GM15510 (cell line): Measurements from ENCODE around the gene C1QTNF12.

Experiments
- POLR2A ChIP-seq: IDR thresholded peaks from 3 replicates; pipeline ENCODE4 v1.6.1; 2011; ENCODE audit warnings: borderline replicate concordance; ENCODE audit not compliant: insufficient read length; ENCODE audit errors: extremely low read depth

Gene C1QTNF12

DNA sequence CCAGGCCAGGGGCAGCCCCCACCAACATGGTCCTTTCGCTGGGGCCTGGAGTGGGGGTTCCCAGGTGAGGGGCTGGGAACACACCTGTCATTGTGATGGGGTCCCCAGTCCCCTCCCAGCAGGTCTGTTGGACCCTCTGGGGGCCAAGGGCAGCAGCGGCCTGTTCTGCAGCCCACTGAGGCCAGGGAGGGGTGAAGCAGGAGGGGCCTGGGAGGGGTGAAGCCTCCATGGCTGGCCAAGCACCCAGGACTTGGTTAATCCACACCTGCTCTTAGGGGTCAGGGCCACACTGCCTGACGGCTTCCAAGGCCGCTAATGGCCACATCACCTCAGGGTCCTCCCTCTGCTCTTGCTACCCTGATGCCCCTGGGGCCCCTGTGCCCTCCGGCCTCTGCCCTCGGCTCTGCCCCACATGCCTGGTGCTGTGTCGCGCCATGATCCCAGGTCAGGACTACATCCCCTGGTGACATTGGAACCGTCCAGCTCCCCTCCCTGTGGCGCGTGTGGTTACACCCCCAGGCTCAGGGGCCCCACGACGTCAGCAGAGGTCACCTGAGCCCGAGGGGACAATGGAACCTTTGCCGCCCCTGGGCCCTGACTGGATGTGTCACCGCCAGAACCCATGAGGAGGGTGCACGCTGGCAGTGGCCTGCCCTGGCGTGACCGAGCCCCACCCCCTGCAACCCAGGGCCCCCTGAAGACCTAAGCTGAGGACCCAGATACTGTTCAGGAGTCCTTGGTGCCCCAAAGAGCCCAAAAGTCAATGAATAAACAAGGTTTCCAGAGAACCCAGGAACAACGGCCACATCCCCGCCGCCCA lies 47.2 kb downstream of the C1QTNF12 start:
- TF ChIP-seq POLR2A, result no peak

DNA sequence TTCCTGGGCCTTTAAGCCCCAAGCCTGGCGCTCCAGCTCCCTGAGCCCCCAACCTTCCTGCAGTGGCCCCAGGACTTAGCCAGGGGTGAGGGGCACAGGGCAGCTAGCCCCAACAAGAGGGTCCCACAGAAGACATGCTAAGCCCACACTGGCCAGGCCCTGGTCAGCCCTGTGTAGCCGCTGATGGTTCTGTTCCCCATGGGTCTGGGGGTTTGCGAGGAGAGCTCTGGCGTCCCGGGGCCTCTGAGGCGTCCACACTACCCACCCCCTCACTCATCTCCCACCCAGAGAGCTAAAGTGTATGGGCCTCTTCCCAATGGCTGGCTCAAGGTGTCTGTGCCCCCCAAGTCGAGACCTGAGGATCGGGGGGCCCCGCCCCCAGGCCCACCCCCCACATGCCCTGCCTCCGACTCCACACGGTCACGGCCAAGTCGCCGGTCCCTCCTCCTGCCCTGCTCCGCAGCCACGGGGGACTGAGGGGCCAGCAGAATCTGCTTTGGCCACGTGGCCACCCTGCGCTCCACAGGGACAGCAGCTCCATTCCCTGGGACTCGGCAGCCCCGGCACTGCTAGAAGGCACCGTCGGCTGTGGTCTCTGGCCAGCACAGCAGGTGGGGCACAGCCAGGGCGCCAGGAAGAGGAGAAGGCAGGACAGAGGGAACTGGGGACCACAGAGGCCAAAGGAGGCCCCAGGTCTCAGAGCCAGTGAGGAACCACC lies 47.9 kb downstream of the C1QTNF12 start:
- no peak for TF ChIP-seq POLR2A

DNA sequence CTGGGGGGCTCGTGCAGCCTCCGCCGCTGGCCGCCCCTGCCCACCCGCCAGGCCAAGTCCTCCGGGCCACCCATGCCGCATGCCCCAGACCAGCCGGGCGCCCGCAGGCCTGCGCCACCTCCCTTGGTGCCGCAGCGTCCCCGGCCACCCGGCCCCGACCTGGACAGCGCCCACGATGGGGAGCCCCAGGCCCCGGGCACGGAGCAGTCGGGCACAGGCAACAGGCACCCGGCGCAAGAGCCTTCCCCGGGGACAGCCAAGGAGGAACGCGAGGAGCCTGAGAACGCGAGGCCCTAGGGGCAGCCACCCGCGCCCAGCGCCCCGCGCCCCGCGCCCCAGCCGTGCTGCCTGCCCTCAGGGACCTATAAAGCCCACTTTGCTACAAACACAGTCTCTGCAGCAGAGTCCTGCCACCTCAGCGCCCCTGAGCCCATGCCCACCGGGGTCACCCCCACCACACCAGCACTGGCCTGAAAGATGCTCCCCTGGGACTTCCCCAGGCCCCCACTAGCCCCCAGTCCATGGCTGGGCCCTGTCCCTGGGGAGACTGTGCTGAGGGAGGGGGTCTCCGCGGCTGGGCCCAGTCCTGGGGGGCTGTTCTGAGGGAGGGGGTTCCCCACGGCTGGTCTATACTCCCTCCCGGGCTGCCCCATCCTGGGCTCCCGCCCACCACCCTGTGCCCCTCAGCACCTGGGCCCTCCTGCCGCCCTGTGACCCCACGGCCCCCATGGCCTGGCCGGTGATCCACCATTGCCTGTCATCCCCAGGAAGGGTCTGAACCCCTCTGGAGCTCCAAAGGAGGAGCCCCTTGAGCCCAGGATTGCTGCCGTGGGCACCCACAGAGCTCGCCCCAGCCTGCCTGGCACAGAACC lies 48.7 kb downstream of the C1QTNF12 start:
- TF ChIP-seq POLR2A, result no peak

DNA sequence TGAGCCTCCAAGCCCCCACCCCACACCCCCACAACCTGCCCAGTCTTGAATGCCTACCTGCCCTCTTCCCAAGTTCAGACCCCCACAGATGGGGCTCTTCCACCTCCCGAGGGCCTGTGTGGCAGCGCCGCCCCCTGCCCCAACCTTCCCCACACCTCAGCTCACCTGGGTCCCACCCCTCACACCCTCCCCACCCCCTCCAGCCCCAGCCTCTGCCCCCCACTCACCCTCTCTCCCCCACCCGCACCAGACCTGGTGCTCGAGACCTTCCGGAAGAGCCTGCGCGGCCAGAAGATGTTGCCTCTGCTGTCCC lies 49.4 kb downstream of the C1QTNF12 start:
- TF ChIP-seq POLR2A, result no peak

DNA sequence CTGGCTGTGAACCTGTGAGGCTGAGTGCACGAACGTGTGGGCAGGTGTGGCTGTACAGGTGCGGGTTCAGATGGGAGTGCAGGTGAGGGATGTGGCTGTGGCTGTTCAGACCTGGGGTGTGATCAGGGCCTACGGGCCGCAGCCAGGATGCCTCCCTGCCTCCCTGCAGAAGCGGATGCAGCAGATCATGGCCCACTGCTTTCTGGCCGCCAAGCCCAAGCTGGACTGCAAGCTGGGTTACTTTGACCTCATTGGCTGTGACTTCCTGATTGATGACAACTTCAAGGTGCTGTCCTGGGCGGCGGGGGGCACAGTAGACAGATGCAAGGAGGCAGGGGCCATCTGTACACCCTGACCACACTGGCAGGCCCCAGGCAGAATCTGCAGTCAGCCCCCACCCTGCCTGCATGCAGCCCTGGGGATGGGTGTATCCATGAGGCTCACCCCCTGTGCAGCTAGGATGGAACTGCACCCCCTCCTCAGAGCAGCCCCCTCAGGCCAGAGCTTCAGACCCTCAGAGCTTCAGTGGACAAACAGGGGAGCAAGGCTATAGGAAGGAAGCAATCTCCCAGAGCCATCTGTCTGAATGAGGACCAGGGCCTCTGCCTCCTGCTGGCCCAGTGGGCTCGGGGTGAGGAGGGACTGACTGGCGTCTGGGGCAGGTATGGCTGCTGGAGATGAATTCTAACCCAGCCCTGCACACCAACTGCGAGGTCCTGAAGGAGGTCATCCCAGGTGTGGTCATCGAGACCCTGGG lies 49.9 kb downstream of the C1QTNF12 start:
- no peak for TF ChIP-seq POLR2A

DNA sequence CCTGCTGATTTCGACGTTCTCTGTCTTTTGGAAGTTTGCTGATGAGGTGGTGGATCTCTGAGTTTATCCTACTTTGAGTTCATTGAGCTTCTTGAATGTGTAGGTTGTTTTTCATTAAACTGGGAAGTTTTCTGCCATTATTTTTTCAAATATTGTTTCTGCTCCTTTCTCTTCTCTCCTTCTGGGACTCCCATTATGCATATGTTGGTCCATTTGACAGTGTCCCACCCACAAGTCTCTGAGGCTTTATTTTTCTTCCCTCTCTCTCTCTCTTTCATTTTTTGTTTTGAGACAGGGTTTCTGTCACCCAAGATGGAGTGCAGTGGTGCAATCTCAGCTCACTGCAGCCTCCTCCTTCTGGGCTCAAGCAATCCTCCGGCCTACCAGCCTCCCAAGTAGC lies 51.8 kb downstream of the C1QTNF12 start:
- TF ChIP-seq POLR2A, result no peak
